Mammary epithelial cell (primary cell): ENCODE measurements around the gene EPHA6.

Source experiments
- EZH2 ChIP-seq: IDR thresholded peaks from 2 replicates; pipeline ENCODE4 v1.6.1; 2012; ENCODE audit warnings: low read length, inconsistent platforms, borderline replicate concordance
- TF ChIP-seq, protein P1 (sequence below), 2 donors: IDR thresholded peaks in 1 of 2; conservative IDR thresholded peaks in 1 of 2; 2 replicates each; pipeline ENCODE4 v1.5.1; 2011 to 2012; ENCODE audit warnings: inconsistent platforms in 2 of 2, low read length in 2 of 2, mild to moderate bottlenecking in 2 of 2, control low read depth in 1 of 2, low read depth in 1 of 2; ENCODE audit not compliant: insufficient read depth in 1 of 2; ENCODE audit errors: extremely low read depth in 1 of 2

GRCh38 chr3:97391167-97391566 is 576.8 kb downstream of the EPHA6 start:
- TF ChIP-seq, protein P1, sequence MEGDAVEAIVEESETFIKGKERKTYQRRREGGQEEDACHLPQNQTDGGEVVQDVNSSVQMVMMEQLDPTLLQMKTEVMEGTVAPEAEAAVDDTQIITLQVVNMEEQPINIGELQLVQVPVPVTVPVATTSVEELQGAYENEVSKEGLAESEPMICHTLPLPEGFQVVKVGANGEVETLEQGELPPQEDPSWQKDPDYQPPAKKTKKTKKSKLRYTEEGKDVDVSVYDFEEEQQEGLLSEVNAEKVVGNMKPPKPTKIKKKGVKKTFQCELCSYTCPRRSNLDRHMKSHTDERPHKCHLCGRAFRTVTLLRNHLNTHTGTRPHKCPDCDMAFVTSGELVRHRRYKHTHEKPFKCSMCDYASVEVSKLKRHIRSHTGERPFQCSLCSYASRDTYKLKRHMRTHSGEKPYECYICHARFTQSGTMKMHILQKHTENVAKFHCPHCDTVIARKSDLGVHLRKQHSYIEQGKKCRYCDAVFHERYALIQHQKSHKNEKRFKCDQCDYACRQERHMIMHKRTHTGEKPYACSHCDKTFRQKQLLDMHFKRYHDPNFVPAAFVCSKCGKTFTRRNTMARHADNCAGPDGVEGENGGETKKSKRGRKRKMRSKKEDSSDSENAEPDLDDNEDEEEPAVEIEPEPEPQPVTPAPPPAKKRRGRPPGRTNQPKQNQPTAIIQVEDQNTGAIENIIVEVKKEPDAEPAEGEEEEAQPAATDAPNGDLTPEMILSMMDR (conservative IDR thresholded peaks at IDR 0.05 in 1 of 2, IDR thresholded peaks at IDR 0.05 in 1 of 2; ENCODE audit: extremely low read depth in 1 of 2, insufficient read depth in 1 of 2, low read depth in 1 of 2, low read length in 2 of 2) = no peak
- TF ChIP-seq EZH2 = no peak
